WTC11 (cell line): ENCODE results near the gene ACSBG1. TPM values are rescaled to one million over a fixed set of nuclear protein-coding genes. Genes with fewer than 3 reads are reported as not detected.

Source experiments
- ATAC-seq: fragments of 200-7000 bp; cut with Tn5 transposase; 2 replicates; pipeline ENCODE4 v1.10.0; 2021; ENCODE audit warnings: mild to moderate bottlenecking, moderate library complexity
- CTCF ChIA-PET: fragments of 300-600 bp; sonication (Branson Sonifier 250); formaldehyde crosslinking; loops from one replicate; lab custom pipeline; 2021; ENCODE audit warnings: antibody characterized with exemption; lab: Charles Lee
- POLR2A ChIA-PET: fragments of 350-600 bp; sonication (Branson Sonifier 250); formaldehyde crosslinking; loops from one replicate; lab custom pipeline; 2021; ENCODE audit warnings: antibody characterized with exemption; lab: Charles Lee
- DNase-seq: peaks from one replicate; pipeline ENCODE4 v3.0.0; 2021; ENCODE audit warnings: low spot score
- H3K27ac Mint-ChIP-seq: 2 replicates; pipeline ENCODE4 v1.8.0; 2021; ENCODE audit warnings: mixed read lengths
- H3K27me3 Mint-ChIP-seq: 2 replicates; pipeline ENCODE4 v1.8.0; 2021; ENCODE audit warnings: low read depth, mild to moderate bottlenecking, moderate library complexity, mixed read lengths
- H3K36me3 Mint-ChIP-seq: 2 replicates; pipeline ENCODE4 v1.8.0; 2021; ENCODE audit warnings: mixed read lengths
- H3K4me1 Mint-ChIP-seq: 2 replicates; pipeline ENCODE4 v1.8.0; 2022; ENCODE audit warnings: mixed read lengths
- H3K4me3 Mint-ChIP-seq: 2 replicates; pipeline ENCODE4 v1.8.0; 2021; ENCODE audit warnings: mild to moderate bottlenecking, moderate library complexity, mixed read lengths
- H3K9me3 Mint-ChIP-seq: 2 replicates; pipeline ENCODE4 v1.8.0; 2021; ENCODE audit warnings: mixed read lengths
- CREB1 ChIP-seq: sonication (generic); formaldehyde crosslinking; IDR thresholded peaks from 2 replicates; pipeline ENCODE4 v1.8.0; 2023; ENCODE audit warnings: mild to moderate bottlenecking, missing genetic modification reagents
- CREM ChIP-seq: sonication (generic); formaldehyde crosslinking; IDR thresholded peaks from 2 replicates; pipeline ENCODE4 v1.8.1; 2022; ENCODE audit warnings: mild to moderate bottlenecking, missing genetic modification reagents, moderate library complexity
- FOXP1 ChIP-seq: sonication (generic); formaldehyde crosslinking; IDR thresholded peaks from 2 replicates; pipeline ENCODE4 v1.8.0; 2022; ENCODE audit warnings: missing genetic modification reagents, mild to moderate bottlenecking, moderate library complexity, borderline replicate concordance
- GTF2I ChIP-seq: fragments of 250-450 bp; sonication (Bioruptor Pico); conservative IDR thresholded peaks from 2 replicates; pipeline ENCODE4 v1.4.0; 2021; ENCODE audit warnings: mild to moderate bottlenecking
- HMGXB4 ChIP-seq: sonication (generic); formaldehyde crosslinking; IDR thresholded peaks from 2 replicates; pipeline ENCODE4 v1.8.1; 2023; ENCODE audit warnings: mild to moderate bottlenecking, moderate library complexity, missing genetic modification reagents
- JAZF1 ChIP-seq: fragments of 250-450 bp; sonication (Bioruptor Pico); IDR thresholded peaks from 2 replicates; pipeline ENCODE4 v1.9.0; 2021; ENCODE audit warnings: moderate library complexity, mild to moderate bottlenecking, inconsistent platforms
- JUN ChIP-seq: sonication (generic); formaldehyde crosslinking; IDR thresholded peaks from 2 replicates; pipeline ENCODE4 v1.8.0; 2023; ENCODE audit warnings: mild to moderate bottlenecking, missing genetic modification reagents
- NFE2L1 ChIP-seq: sonication (generic); formaldehyde crosslinking; IDR thresholded peaks from 2 replicates; pipeline ENCODE4 v1.8.1; 2023; ENCODE audit warnings: missing genetic modification reagents
- SMAD3 ChIP-seq: sonication (generic); formaldehyde crosslinking; IDR thresholded peaks from 2 replicates; pipeline ENCODE4 v1.8.0; 2022; ENCODE audit warnings: missing genetic modification reagents, mild to moderate bottlenecking, borderline replicate concordance
- SP1 ChIP-seq: sonication (generic); formaldehyde crosslinking; conservative IDR thresholded peaks from 2 replicates; pipeline ENCODE4 v1.8.1; 2022; ENCODE audit warnings: missing genetic modification reagents
- TEAD1 ChIP-seq: sonication (generic); formaldehyde crosslinking; IDR thresholded peaks from 2 replicates; pipeline ENCODE4 v1.8.0; 2022; ENCODE audit warnings: mild to moderate bottlenecking, missing genetic modification reagents
- ZBTB21 ChIP-seq: sonication (generic); formaldehyde crosslinking; IDR thresholded peaks from 2 replicates; pipeline ENCODE4 v1.8.1; 2023; ENCODE audit warnings: mild to moderate bottlenecking, missing genetic modification reagents, borderline replicate concordance
- ZNF219 ChIP-seq: sonication (generic); formaldehyde crosslinking; IDR thresholded peaks from 2 replicates; pipeline ENCODE4 v1.8.0; 2023; ENCODE audit warnings: missing genetic modification reagents, mild to moderate bottlenecking, borderline replicate concordance
- ZNF317 ChIP-seq: sonication (generic); formaldehyde crosslinking; IDR thresholded peaks from 2 replicates; pipeline ENCODE4 v1.8.1; 2023; ENCODE audit warnings: low read depth, mild to moderate bottlenecking, moderate library complexity, missing genetic modification reagents, borderline replicate concordance
- ZNF416 ChIP-seq: fragments of 250-450 bp; sonication (Bioruptor Pico); IDR thresholded peaks from 2 replicates; pipeline ENCODE4 v1.9.0; 2021; ENCODE audit warnings: mild to moderate bottlenecking, inconsistent platforms
- ZNF423 ChIP-seq: fragments of 250-450 bp; sonication (Bioruptor Pico); IDR thresholded peaks from 2 replicates; pipeline ENCODE4 v2.1.2; 2022; ENCODE audit warnings: mild to moderate bottlenecking, moderate library complexity
- ZSCAN18 ChIP-seq: fragments of 250-450 bp; sonication (Bioruptor Pico); IDR thresholded peaks from 2 replicates; pipeline ENCODE4 v2.1.2; 2022; ENCODE audit warnings: mild to moderate bottlenecking, moderate library complexity
- total RNA-seq: library from RNA; stranded (reverse); gene quantifications from 3 replicates; pipeline ENCODE4 v1.2.3, GENCODE V29; 2021
- TF ChIP-seq, protein P1 (sequence below): sonication (generic); formaldehyde crosslinking; IDR thresholded peaks from 2 replicates; pipeline ENCODE4 v1.8.0; 2023; ENCODE audit warnings: mild to moderate bottlenecking, missing genetic modification reagents
- TF ChIP-seq, protein P2 (sequence below): sonication (generic); formaldehyde crosslinking; IDR thresholded peaks from 2 replicates; pipeline ENCODE4 v1.8.1; 2023; ENCODE audit warnings: mild to moderate bottlenecking, missing genetic modification reagents
- TF ChIP-seq, protein P3 (sequence below): sonication (generic); formaldehyde crosslinking; IDR thresholded peaks from 2 replicates; pipeline ENCODE4 v1.8.1; 2022; ENCODE audit warnings: low read depth, missing genetic modification reagents, borderline replicate concordance
- TF ChIP-seq, protein P4 (sequence below): sonication (generic); formaldehyde crosslinking; IDR thresholded peaks from 2 replicates; pipeline ENCODE4 v1.8.1; 2023; ENCODE audit warnings: mild to moderate bottlenecking, missing genetic modification reagents, moderate library complexity
- TF ChIP-seq, protein P5 (sequence below): fragments of 200-600 bp; IDR thresholded peaks from 2 replicates; pipeline ENCODE4 v1.8.0; 2022; ENCODE audit warnings: antibody characterized with exemption

ACSBG1 gene
- total RNA-seq, 1 experiment from 2014 or later = 5.8 TPM

DNA sequence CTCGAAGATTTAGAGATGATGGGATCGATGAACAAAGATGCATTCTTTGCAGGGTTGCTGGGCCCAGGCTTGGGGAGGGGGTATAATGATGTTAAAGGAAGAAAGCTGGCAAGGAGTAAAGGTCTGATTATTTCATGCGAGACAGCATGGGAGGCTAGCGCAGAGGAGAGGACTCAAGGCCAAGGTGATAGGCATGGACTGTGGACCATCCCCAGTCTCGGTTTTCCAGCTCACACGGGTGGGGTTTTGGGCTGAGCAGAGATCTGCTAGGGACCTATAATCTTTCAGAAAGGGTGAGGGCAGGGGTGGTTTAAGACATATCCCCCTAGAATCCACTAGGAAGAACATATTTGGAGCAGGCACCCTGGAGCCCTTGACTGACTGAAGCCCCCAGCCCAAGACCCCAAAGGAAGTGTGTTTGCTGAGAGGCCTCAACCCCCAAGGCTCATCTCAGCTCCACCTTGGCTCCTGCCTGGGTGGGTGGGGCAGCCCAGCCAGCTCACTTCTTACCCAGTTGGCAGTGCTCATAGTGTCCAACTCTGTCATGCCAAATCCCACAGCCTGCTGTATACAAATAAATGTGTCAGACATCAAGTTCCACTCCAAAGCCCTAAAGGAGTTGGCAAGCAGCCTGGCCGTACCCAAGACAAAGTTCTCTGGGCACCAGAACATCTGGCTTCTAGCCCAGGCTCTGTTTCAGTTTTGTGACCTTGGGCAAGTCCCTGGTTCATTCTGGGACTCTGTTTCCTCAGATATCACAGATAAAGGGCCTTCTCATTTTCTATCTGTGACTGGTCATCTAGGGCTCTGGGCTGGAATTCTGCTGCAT lies 17.9 kb downstream of the ACSBG1 start:
- Mint-ChIP-seq H3K36me3 (no peaks in the 10 kb centered on the region), H3K4me3 (no peak overlapping the region)
- no peak for ATAC-seq
- TF ChIP-seq, protein P1, sequence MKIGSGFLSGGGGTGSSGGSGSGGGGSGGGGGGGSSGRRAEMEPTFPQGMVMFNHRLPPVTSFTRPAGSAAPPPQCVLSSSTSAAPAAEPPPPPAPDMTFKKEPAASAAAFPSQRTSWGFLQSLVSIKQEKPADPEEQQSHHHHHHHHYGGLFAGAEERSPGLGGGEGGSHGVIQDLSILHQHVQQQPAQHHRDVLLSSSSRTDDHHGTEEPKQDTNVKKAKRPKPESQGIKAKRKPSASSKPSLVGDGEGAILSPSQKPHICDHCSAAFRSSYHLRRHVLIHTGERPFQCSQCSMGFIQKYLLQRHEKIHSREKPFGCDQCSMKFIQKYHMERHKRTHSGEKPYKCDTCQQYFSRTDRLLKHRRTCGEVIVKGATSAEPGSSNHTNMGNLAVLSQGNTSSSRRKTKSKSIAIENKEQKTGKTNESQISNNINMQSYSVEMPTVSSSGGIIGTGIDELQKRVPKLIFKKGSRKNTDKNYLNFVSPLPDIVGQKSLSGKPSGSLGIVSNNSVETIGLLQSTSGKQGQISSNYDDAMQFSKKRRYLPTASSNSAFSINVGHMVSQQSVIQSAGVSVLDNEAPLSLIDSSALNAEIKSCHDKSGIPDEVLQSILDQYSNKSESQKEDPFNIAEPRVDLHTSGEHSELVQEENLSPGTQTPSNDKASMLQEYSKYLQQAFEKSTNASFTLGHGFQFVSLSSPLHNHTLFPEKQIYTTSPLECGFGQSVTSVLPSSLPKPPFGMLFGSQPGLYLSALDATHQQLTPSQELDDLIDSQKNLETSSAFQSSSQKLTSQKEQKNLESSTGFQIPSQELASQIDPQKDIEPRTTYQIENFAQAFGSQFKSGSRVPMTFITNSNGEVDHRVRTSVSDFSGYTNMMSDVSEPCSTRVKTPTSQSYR = no peak
- TF ChIP-seq CREM (CRISPR knock-in tag) (no peak), FOXP1 (CRISPR knock-in tag) (no peak), SMAD3 (CRISPR knock-in tag) (no peak), ZNF423 (CRISPR knock-in tag) (no peak), TEAD1 (no peak), ZNF317 (CRISPR knock-in tag) (no peak), HMGXB4 (CRISPR knock-in tag) (no peak), SP1 (CRISPR knock-in tag) (no peak), JAZF1 (no peak), ZNF416 (CRISPR knock-in tag) (no peak), JUN (CRISPR knock-in tag) (no peak)
- TF ChIP-seq, protein P2, sequence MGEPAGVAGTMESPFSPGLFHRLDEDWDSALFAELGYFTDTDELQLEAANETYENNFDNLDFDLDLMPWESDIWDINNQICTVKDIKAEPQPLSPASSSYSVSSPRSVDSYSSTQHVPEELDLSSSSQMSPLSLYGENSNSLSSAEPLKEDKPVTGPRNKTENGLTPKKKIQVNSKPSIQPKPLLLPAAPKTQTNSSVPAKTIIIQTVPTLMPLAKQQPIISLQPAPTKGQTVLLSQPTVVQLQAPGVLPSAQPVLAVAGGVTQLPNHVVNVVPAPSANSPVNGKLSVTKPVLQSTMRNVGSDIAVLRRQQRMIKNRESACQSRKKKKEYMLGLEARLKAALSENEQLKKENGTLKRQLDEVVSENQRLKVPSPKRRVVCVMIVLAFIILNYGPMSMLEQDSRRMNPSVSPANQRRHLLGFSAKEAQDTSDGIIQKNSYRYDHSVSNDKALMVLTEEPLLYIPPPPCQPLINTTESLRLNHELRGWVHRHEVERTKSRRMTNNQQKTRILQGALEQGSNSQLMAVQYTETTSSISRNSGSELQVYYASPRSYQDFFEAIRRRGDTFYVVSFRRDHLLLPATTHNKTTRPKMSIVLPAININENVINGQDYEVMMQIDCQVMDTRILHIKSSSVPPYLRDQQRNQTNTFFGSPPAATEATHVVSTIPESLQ = no peak
- TF ChIP-seq, protein P3, sequence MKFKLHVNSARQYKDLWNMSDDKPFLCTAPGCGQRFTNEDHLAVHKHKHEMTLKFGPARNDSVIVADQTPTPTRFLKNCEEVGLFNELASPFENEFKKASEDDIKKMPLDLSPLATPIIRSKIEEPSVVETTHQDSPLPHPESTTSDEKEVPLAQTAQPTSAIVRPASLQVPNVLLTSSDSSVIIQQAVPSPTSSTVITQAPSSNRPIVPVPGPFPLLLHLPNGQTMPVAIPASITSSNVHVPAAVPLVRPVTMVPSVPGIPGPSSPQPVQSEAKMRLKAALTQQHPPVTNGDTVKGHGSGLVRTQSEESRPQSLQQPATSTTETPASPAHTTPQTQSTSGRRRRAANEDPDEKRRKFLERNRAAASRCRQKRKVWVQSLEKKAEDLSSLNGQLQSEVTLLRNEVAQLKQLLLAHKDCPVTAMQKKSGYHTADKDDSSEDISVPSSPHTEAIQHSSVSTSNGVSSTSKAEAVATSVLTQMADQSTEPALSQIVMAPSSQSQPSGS (CRISPR knock-in tag) = no peak
- TF ChIP-seq, protein P4, sequence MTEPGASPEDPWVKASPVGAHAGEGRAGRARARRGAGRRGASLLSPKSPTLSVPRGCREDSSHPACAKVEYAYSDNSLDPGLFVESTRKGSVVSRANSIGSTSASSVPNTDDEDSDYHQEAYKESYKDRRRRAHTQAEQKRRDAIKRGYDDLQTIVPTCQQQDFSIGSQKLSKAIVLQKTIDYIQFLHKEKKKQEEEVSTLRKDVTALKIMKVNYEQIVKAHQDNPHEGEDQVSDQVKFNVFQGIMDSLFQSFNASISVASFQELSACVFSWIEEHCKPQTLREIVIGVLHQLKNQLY (CRISPR knock-in tag) = no peak
- TF ChIP-seq, all 79 proteins: peak for 0
- POLR2A ChIA-PET = no interaction called here
- H3K27me3 Mint-ChIP-seq = no peaks in the 10 kb centered on the region
- H3K9me3 Mint-ChIP-seq = no peaks in the 10 kb centered on the region
- DNase-seq = no peak
- H3K27ac Mint-ChIP-seq = no peak overlapping the region
- CTCF ChIA-PET = interaction anchor here (1.3 to 3.4 kb wide), 2 partner anchors 21 to 103 kb away, joined by 4 to 12 read pairs; no protein-coding TSS in a partner anchor
- peaks cover 8% of the 10 kb centered on the region for H3K4me1 Mint-ChIP-seq

DNA sequence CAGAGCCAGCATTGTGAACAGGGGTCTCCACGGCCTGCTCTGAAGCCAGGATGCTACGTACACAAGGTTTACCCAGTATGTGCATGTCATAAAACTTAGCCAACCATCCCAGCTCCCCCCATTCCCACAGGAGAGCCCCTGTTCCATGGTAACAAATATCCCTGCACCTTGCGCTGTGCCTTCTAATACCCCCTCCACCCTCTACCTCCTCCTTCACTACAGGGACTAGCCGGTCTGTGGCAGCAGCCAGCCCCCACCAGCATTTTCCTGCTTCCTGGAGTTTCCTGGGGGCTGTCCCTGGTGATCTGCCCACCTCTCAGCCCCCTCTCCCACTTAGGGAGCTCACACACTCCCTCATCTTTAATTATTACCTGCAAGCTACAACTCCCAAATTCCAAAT lies 20.4 kb downstream of the ACSBG1 start:
- Mint-ChIP-seq H3K27ac (no peak overlapping the region), H3K36me3 (no peaks in the 10 kb centered on the region), H3K4me1 (peaks cover 6% of the 10 kb centered on the region), H3K4me3 (no peak overlapping the region), H3K27me3 (no peaks in the 10 kb centered on the region), H3K9me3 (no peaks in the 10 kb centered on the region)
- CTCF ChIA-PET = interaction anchor here (1.0 to 3.4 kb wide), 4 partner anchors 18 to 214 kb away, joined by 3 to 12 read pairs (median 4); no protein-coding TSS in a partner anchor
- DNase-seq (no peak), ATAC-seq (no peak)
- POLR2A ChIA-PET = no interaction called here
- TF ChIP-seq ZBTB21 (CRISPR knock-in tag) = no peak
- TF ChIP-seq ZSCAN18 (CRISPR knock-in tag) = no peak
- TF ChIP-seq GTF2I (CRISPR knock-in tag) = no peak
- no peak for TF ChIP-seq CREB1 (CRISPR knock-in tag)
- TF ChIP-seq NFE2L1 (CRISPR knock-in tag) = no peak
- TF ChIP-seq, protein P5, sequence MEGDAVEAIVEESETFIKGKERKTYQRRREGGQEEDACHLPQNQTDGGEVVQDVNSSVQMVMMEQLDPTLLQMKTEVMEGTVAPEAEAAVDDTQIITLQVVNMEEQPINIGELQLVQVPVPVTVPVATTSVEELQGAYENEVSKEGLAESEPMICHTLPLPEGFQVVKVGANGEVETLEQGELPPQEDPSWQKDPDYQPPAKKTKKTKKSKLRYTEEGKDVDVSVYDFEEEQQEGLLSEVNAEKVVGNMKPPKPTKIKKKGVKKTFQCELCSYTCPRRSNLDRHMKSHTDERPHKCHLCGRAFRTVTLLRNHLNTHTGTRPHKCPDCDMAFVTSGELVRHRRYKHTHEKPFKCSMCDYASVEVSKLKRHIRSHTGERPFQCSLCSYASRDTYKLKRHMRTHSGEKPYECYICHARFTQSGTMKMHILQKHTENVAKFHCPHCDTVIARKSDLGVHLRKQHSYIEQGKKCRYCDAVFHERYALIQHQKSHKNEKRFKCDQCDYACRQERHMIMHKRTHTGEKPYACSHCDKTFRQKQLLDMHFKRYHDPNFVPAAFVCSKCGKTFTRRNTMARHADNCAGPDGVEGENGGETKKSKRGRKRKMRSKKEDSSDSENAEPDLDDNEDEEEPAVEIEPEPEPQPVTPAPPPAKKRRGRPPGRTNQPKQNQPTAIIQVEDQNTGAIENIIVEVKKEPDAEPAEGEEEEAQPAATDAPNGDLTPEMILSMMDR = no peak
- no peak for TF ChIP-seq ZNF219
